ENCODE measurements around the gene FBXO30.

FBXO30 gene

DNA sequence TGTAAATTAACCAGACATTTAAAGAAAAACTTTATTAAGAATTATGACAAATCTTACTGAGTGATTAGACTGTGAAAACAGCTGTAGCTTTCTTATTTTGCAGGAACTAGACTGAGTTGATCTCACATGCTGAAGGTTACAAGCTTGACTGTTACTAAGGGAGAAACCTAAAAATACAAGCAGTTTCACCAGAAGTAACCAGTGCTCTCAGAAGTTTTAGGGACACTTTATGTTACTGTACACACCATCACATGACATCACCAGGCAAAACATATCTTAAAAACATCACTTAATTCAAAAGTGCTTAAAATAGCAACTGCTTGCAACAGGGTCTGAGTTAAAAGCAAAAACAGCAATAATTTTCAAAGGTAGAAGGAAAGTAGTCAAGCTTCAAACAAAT is 5.4 kb downstream of the FBXO30 start:
- H3K9me3 ChIP-seq (ENCODE audit: control insufficient read depth, insufficient read depth, low read length): no peaks in the 10 kb centered on the region
- no peak overlapping the region for H3K9ac ChIP-seq (ENCODE audit: low read depth, low read length)
- 0 out of 2 replicates have a peak, but pooled peaks cover 4% of the 10 kb centered on the region for H3K4me1 ChIP-seq (ENCODE audit: insufficient read depth, low read length)
- peaks cover 8% of the 10 kb centered on the region for H3K36me3 ChIP-seq (ENCODE audit: insufficient read depth, low read length)

DNA sequence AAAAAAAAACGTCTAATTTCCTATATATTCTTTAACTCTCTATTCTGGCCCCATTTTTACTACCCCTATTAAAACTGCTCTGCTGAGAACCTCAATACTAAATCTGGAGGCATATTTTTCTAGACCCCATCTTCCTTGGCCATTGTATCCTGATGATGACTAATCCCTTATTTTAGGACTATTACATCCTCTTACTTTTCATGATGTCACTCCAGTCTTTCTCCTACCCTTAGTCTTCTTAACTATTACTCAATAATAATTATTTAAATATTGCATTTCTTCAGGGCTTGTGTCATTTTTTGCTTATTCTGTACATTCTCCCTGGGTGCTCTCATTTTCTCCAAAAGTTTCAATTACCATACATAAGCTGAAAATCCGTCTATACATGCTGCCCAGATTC is 6.4 kb downstream of the FBXO30 start:
- no peak overlapping the region for H3K9ac ChIP-seq (ENCODE audit: low read depth, low read length)
- peaks cover 12% of the 10 kb centered on the region for H3K36me3 ChIP-seq (ENCODE audit: insufficient read depth, low read length)
- 0 out of 2 replicates have a peak, but pooled peaks cover 4% of the 10 kb centered on the region for H3K4me1 ChIP-seq (ENCODE audit: insufficient read depth, low read length)
- no peaks in the 10 kb centered on the region for H3K9me3 ChIP-seq (ENCODE audit: control insufficient read depth, insufficient read depth, low read length)

DNA sequence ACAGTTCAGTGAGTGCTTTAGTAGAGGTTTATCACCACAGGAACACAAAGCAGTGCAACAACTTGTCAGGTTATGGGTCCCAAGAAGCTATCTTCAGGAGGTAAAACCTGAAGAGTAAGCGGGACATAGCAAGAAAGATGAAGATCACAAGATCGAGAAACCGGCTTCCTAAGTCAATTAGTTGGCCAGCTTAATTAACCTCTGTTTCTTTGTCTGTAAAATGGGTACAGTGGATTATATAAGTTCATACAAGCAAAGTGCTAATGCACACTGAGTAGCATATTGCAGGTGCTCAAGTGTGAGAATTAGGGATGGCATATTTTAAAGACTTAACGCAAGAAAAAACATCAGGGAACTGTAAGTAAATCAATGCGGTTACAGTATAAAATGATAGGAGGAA is 12.5 kb downstream of the FBXO30 start:
- H3K4me1 ChIP-seq (ENCODE audit: insufficient read depth, low read length): peaks cover 2% of the 10 kb centered on the region; the same call in 1 of the 2 replicates
- no peak overlapping the region for H3K9ac ChIP-seq (ENCODE audit: low read depth, low read length)
- H3K36me3 ChIP-seq (ENCODE audit: insufficient read depth, low read length): peaks cover 13% of the 10 kb centered on the region
- H3K9me3 ChIP-seq (ENCODE audit: control insufficient read depth, insufficient read depth, low read length): no peaks in the 10 kb centered on the region

DNA sequence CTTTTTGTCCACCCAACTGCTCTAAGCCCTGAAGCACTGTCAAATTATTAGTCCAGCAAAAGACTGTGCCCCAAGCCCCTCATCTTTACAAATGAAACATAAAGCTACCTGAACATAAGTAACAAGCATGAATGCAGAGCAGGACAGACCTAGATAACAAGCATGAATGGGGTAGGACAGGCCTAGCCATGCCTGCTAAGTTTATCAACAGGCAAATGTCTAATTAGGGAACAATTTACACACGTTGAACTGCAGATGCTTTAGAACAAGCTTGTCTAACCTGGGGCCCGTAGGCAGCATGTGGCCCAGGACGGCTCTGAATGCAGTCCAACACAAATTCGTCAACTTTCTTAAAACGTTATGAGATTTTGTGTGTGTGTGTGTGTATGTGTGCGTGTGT is 13.6 kb downstream of the FBXO30 start:
- peaks cover 2% of the 10 kb centered on the region; the same call in 1 of the 2 replicates for H3K4me1 ChIP-seq (ENCODE audit: insufficient read depth, low read length)
- H3K9me3 ChIP-seq (ENCODE audit: control insufficient read depth, insufficient read depth, low read length): no peaks in the 10 kb centered on the region
- peaks cover 10% of the 10 kb centered on the region for H3K36me3 ChIP-seq (ENCODE audit: insufficient read depth, low read length)
- no peak overlapping the region for H3K9ac ChIP-seq (ENCODE audit: low read depth, low read length)

DNA sequence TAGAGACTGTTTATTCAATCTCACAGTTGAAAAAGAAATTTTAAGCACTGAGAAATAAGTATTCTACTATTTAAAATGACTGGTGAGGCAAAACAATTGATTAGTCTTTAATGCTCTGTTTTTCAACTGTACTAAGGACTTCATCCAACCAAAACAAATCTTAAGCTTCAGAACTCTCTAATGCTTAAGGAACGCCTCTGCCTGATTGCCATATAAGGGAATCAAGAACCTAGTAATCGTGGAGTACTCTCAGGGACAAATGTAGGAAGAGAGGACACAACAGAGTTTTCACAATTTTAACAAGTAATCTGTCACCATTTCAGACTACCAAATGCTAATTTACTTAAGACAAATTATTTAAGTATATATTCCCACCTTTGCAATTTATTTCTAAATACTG is 16.1 kb downstream of the FBXO30 start:
- no peak overlapping the region for H3K9ac ChIP-seq (ENCODE audit: low read depth, low read length)
- no peaks in the 10 kb centered on the region for H3K9me3 ChIP-seq (ENCODE audit: control insufficient read depth, insufficient read depth, low read length)
- peaks cover 2% of the 10 kb centered on the region; the same call in 1 of the 2 replicates for H3K4me1 ChIP-seq (ENCODE audit: insufficient read depth, low read length)
- H3K36me3 ChIP-seq (ENCODE audit: insufficient read depth, low read length): peaks cover 4% of the 10 kb centered on the region; the same call in 1 of the 2 replicates

DNA sequence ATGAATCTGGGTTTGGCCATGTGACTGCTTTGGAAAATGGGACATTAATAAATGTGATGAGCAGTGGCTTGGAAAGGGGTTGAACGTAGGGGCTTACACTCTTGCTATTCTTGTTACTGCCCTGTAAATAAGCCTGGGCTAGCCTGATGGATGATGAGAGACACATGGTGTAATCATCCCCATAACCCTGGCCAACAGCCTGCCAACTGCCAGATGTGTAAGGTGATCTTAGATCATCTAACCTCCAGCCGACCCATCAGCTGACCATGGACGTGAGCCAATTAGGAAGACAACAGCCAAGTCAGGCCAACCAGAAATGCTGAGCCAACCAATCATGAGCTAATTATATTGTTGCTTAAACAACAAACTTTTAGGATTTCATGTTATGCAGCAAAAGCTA is 25.2 kb downstream of the FBXO30 start:
- Histone ChIP-seq H3K9me3 (ENCODE audit: control insufficient read depth, insufficient read depth, low read length) (peaks cover 9% of the 10 kb centered on the region), H3K9ac (ENCODE audit: low read depth, low read length) (no peak overlapping the region), H3K36me3 (ENCODE audit: insufficient read depth, low read length) (no peaks in the 10 kb centered on the region), H3K4me1 (ENCODE audit: insufficient read depth, low read length) (no peaks in the 10 kb centered on the region)

DNA sequence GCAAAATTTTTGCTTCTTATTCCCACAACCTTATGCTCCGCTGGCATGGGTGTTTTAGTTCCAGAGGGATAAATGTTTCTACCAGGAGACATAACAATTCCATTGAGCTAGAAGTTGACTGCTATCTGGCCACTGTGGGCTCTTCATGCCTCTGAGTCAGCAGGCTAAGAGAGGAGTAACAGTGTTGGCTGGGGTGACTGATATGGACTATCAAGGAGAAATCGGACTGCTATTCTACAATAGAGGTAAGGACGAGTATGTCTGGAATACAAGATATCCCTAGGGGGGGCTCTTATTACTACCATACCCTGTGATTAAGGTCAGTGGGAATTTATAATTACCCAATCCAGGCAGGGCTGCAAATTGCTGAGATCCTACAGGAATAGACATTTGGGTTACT is 26.9 kb downstream of the FBXO30 start:
- H3K36me3 ChIP-seq (ENCODE audit: insufficient read depth, low read length): no peaks in the 10 kb centered on the region
- H3K9me3 ChIP-seq (ENCODE audit: control insufficient read depth, insufficient read depth, low read length): peaks cover 4% of the 10 kb centered on the region
- H3K9ac ChIP-seq (ENCODE audit: low read depth, low read length): no peak overlapping the region
- no peaks in the 10 kb centered on the region for H3K4me1 ChIP-seq (ENCODE audit: insufficient read depth, low read length)

DNA sequence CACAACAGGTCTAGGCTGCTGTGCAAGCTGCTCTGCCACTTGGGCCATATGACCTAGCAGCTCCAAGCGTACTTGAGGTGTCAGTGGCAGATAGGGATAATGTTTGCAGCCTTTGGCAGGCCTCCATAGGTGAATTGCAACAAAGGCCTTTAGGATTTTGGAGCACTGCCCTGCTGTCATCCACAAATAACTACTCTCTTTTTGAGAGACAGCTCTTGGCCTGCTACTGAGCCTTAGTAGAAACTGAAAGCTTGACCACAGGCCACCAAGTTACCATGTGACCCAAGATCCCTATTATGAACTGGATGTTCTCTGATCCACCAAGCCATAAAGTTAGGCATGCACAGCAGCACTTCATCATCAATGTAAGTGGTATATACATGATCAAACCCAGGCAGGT is 29.9 kb downstream of the FBXO30 start:
- Histone ChIP-seq H3K9me3 (ENCODE audit: control insufficient read depth, insufficient read depth, low read length) (no peaks in the 10 kb centered on the region), H3K36me3 (ENCODE audit: insufficient read depth, low read length) (no peaks in the 10 kb centered on the region), H3K4me1 (ENCODE audit: insufficient read depth, low read length) (no peaks in the 10 kb centered on the region), H3K9ac (ENCODE audit: low read depth, low read length) (no peak overlapping the region)

DNA sequence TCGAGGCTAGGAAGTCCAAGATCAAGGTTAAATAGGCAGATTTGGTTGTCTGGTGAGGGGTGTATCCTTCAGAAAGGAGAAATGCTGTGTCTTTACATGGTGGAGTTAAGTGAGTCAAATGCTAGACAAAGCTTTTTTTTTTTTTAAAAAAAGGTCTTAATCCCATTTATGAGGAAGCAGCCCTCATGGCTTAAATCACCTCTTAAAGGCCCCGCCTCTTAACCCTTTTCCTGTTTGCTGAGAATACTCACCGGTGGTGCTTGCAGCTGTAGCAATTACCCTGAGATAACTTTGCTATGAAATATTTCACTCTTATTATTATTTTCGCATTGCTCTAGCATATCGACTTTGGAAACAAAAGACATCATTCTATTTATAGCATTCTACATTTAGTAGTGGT is 30.8 kb downstream of the FBXO30 start:
- Histone ChIP-seq H3K9ac (ENCODE audit: low read depth, low read length) (no peak overlapping the region), H3K36me3 (ENCODE audit: insufficient read depth, low read length) (no peaks in the 10 kb centered on the region), H3K4me1 (ENCODE audit: insufficient read depth, low read length) (no peaks in the 10 kb centered on the region), H3K9me3 (ENCODE audit: control insufficient read depth, insufficient read depth, low read length) (no peaks in the 10 kb centered on the region)

DNA sequence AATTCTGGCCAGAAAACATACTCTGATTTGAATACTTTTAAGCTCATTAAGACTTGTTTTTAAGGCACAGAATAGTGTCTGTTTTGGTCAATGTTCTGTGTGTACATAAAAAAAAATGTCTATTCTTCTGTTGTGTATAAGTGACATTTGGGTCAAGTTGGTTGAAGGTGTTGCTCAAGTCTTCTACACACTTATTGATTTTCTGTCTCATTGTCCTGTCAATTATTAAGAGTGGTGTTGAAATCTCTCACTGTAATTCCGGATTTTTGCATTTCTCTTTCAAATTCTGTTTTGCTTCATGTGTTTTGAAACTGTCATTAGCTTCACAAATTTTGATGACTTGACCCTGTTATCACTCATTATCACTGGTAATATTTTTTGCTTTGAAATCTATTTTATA is 41.7 kb downstream of the FBXO30 start:
- H3K36me3 ChIP-seq (ENCODE audit: insufficient read depth, low read length): no peaks in the 10 kb centered on the region
- no peak overlapping the region for H3K9ac ChIP-seq (ENCODE audit: low read depth, low read length)
- H3K4me1 ChIP-seq (ENCODE audit: insufficient read depth, low read length): no peaks in the 10 kb centered on the region
- no peaks in the 10 kb centered on the region for H3K9me3 ChIP-seq (ENCODE audit: control insufficient read depth, insufficient read depth, low read length)

DNA sequence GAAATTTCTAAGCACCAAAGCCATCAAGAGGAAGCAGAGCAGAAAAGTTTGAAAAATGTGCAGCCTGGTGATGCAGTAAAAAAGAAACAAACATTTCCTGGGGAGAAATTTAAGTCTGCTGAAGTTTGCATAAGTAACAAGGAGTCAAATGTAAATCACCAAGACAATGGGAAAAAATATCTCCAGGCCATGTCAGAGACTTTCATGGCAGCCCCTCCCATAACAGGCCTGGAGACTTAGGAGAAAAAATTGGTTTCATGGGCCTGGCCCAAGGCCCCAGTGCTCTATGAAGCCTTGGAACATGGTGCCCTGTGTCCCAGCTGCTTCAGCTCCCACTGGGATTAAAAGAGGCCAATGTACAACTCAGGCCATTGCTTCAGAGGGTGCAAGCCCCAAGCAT is 49.1 kb downstream of the FBXO30 start:
- no peaks in the 10 kb centered on the region for H3K4me1 ChIP-seq (ENCODE audit: insufficient read depth, low read length)
- no peaks in the 10 kb centered on the region for H3K9me3 ChIP-seq (ENCODE audit: control insufficient read depth, insufficient read depth, low read length)
- H3K36me3 ChIP-seq (ENCODE audit: insufficient read depth, low read length): no peaks in the 10 kb centered on the region
- no peak overlapping the region for H3K9ac ChIP-seq (ENCODE audit: low read depth, low read length)

DNA sequence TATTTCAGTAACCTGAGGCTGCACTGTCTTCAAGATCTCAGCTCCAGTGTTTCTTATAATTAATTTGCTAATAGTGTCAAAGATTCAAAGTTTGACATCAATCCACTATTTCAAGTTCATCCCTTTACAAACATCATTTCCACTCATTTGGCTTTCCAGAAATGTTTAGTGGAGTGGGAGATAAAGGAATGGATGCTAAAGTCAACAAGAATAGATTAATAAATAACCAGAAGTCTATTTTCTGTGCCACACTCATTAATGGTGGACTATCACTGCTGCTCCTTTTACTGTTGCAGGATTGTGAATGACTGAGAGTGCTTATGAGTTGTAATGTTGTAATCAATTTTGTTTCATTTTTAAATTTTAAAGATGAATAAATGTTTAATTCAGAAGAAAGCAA is 50.9 kb downstream of the FBXO30 start:
- Histone ChIP-seq H3K36me3 (ENCODE audit: insufficient read depth, low read length) (no peaks in the 10 kb centered on the region), H3K4me1 (ENCODE audit: insufficient read depth, low read length) (no peaks in the 10 kb centered on the region), H3K9ac (ENCODE audit: low read depth, low read length) (no peak overlapping the region), H3K9me3 (ENCODE audit: control insufficient read depth, insufficient read depth, low read length) (no peaks in the 10 kb centered on the region)

DNA sequence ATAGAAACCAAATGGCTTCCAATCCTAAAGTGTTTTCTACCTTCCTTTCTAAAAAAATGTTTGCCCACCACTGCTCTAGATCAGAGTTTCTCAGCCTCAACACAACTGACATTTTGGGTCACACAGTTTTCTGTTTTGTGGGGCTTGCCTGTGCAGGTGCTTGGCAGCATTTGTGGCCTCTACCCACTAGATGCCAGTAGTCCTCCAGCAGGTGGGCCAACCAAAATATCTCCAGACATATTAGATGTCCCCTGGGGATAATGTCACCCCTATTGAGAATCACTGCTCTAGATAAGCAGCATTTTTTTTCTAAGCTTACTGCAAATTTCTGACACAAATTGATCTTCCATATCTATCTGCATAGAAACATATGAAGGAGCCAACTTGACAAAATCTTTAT is 53.0 kb downstream of the FBXO30 start:
- H3K9me3 ChIP-seq (ENCODE audit: control insufficient read depth, insufficient read depth, low read length): no peaks in the 10 kb centered on the region
- no peaks in the 10 kb centered on the region for H3K36me3 ChIP-seq (ENCODE audit: insufficient read depth, low read length)
- H3K9ac ChIP-seq (ENCODE audit: low read depth, low read length): no peak overlapping the region
- no peaks in the 10 kb centered on the region for H3K4me1 ChIP-seq (ENCODE audit: insufficient read depth, low read length)

DNA sequence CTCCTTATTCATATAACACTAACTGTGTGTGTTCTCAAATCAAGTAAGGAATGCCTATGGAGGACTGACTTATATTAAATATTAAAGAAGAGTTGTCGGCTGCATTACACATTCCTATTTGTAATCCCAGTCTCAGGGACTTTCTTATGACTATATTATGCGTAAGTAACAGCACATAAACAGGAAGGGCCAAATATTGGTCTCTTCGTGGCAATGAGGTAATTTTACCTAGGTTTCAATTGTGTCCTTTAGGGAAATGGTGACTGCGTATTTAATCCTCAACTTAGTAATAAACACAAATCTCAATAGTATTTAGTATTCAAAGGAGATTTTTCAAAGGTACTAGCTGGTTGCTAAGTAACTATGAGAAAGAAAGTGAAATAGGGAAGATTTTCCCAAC is 56.5 kb downstream of the FBXO30 start:
- Histone ChIP-seq H3K36me3 (ENCODE audit: insufficient read depth, low read length) (no peaks in the 10 kb centered on the region), H3K9ac (ENCODE audit: low read depth, low read length) (no peak overlapping the region), H3K9me3 (ENCODE audit: control insufficient read depth, insufficient read depth, low read length) (no peaks in the 10 kb centered on the region), H3K4me1 (ENCODE audit: insufficient read depth, low read length) (no peaks in the 10 kb centered on the region; the same call in 1 of the 2 replicates)

DNA sequence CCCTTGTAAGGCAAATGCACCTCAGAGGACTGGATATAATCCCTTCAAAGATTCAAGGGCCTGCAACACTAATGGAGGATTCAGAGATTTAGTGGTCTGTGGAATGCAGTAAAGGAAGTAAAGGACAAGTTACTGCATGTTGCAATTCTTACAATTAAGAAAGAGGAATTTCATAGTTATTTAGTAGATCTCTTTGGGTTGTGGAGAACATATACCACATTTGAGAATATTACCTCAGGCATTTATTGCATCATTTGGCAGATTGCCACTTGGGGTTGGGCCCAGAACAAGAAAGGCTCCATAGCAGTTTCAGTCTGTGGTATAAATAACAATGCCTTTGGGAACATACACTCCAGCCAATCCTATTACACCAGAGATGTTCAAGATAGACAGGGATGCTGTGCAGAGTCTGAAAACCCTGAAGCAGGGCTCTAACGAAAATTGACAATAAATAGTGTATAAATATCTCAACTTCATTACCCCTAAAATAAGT is 58.4 kb downstream of the FBXO30 start:
- no peaks in the 10 kb centered on the region; the same call in 1 of the 2 replicates for H3K4me1 ChIP-seq (ENCODE audit: insufficient read depth, low read length)

DNA sequence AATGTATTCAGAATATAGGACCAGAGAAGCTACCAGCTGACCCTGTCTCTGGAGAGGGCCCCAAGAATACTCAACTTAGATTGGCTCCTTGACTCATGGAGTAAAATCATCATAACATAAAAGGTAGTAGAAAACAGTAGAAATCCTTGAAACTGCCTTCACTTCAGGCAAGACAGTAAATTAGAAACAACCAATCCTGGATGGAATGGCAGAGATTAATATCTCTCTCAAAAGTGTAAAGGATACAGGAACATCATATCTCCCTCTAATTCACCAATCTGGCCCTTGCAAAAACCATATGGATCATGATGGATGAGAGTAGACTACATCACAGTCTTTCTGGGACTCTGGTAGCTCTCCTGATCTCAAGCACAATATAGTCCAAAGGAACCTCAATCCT is 58.9 kb downstream of the FBXO30 start:
- no peaks in the 10 kb centered on the region for H3K9me3 ChIP-seq (ENCODE audit: control insufficient read depth, insufficient read depth, low read length)
- no peaks in the 10 kb centered on the region for H3K36me3 ChIP-seq (ENCODE audit: insufficient read depth, low read length)
- no peaks in the 10 kb centered on the region; the same call in 1 of the 2 replicates for H3K4me1 ChIP-seq (ENCODE audit: insufficient read depth, low read length)
- no peak overlapping the region for H3K9ac ChIP-seq (ENCODE audit: low read depth, low read length)

More for the DNA sequence above, 58.4 kb downstream of the FBXO30 start:
- Histone ChIP-seq H3K36me3 (ENCODE audit: insufficient read depth, low read length) (no peaks in the 10 kb centered on the region), H3K9ac (ENCODE audit: low read depth, low read length) (no peak overlapping the region), H3K9me3 (ENCODE audit: control insufficient read depth, insufficient read depth, low read length) (no peaks in the 10 kb centered on the region)
